ENCODE results near the gene IER5L. TPM values are rescaled to one million over a fixed set of nuclear protein-coding genes. Genes with fewer than 3 reads are reported as not detected.
A peak's percentile ranks its signal among the peaks of the same experiment; 100 is the strongest.

Gene IER5L
- total RNA-seq, 1 donor from 2014 or later, result 5.2 TPM

GRCh38 chr9:129145841-129146292, 32.2 kb downstream of the IER5L start:
- Mint-ChIP-seq H3K4me1 (ENCODE audit: unreplicated experiment) (peaks cover 35% of the 10 kb centered on the region), H3K27me3 (ENCODE audit: unreplicated experiment) (peaks cover 9% of the 10 kb centered on the region), H3K27ac (ENCODE audit: unreplicated experiment) (peak overlapping the region; percentile 18), H3K9me3 (ENCODE audit: unreplicated experiment) (no peaks in the 10 kb centered on the region), H3K36me3 (ENCODE audit: low read depth, unreplicated experiment) (peaks cover 15% of the 10 kb centered on the region), H3K4me3 (ENCODE audit: unreplicated experiment) (no peak overlapping the region)
- TF ChIP-seq CTCF (IDR thresholded peaks at IDR 0.05; ENCODE audit: unreplicated experiment), result no peak
- no peak for DNase-seq (ENCODE audit: low spot score)

- H3K27me3 Mint-ChIP-seq (ENCODE audit: unreplicated experiment), result peaks cover 9% of the 10 kb centered on the region
- no peak for TF ChIP-seq CTCF (IDR thresholded peaks at IDR 0.05; ENCODE audit: unreplicated experiment)
- no peaks in the 10 kb centered on the region for H3K9me3 Mint-ChIP-seq (ENCODE audit: unreplicated experiment)
- H3K27ac Mint-ChIP-seq (ENCODE audit: unreplicated experiment), result peak overlapping the region; percentile 24
- peaks cover 15% of the 10 kb centered on the region for H3K36me3 Mint-ChIP-seq (ENCODE audit: low read depth, unreplicated experiment)
- no peak for DNase-seq (ENCODE audit: low spot score)
- H3K4me1 Mint-ChIP-seq (ENCODE audit: unreplicated experiment), result peaks cover 37% of the 10 kb centered on the region
- no peak overlapping the region for H3K4me3 Mint-ChIP-seq (ENCODE audit: unreplicated experiment)
These were observed 32.7 kb downstream of the IER5L start for GRCh38 chr9:129145316-129145715.

GRCh38 chr9:129143031-129143927, 34.8 kb downstream of the IER5L start:
- peaks cover 11% of the 10 kb centered on the region for H3K27me3 Mint-ChIP-seq (ENCODE audit: unreplicated experiment)
- peaks cover 9% of the 10 kb centered on the region for H3K36me3 Mint-ChIP-seq (ENCODE audit: low read depth, unreplicated experiment)
- peak overlapping the region; percentile 73 for H3K4me3 Mint-ChIP-seq (ENCODE audit: unreplicated experiment)
- peak; percentile 83 for TF ChIP-seq CTCF (IDR thresholded peaks at IDR 0.05; ENCODE audit: unreplicated experiment)
- peak overlapping the region; percentile 98 for H3K27ac Mint-ChIP-seq (ENCODE audit: unreplicated experiment)
- peaks cover 51% of the 10 kb centered on the region for H3K4me1 Mint-ChIP-seq (ENCODE audit: unreplicated experiment)
- peak; percentile 89 for DNase-seq (ENCODE audit: low spot score)
- no peaks in the 10 kb centered on the region for H3K9me3 Mint-ChIP-seq (ENCODE audit: unreplicated experiment)

- no peak for TF ChIP-seq CTCF (IDR thresholded peaks at IDR 0.05; ENCODE audit: unreplicated experiment)
- Mint-ChIP-seq H3K27ac (ENCODE audit: unreplicated experiment) (peak overlapping the region; percentile 98), H3K9me3 (ENCODE audit: unreplicated experiment) (no peaks in the 10 kb centered on the region), H3K4me1 (ENCODE audit: unreplicated experiment) (peaks cover 54% of the 10 kb centered on the region), H3K27me3 (ENCODE audit: unreplicated experiment) (peaks cover 11% of the 10 kb centered on the region), H3K4me3 (ENCODE audit: unreplicated experiment) (peak overlapping the region; percentile 37), H3K36me3 (ENCODE audit: low read depth, unreplicated experiment) (peaks cover 9% of the 10 kb centered on the region)
- DNase-seq (ENCODE audit: low spot score), result no peak
These were observed 35.7 kb downstream of the IER5L start for GRCh38 chr9:129142138-129142935.
